Measurements from ENCODE around the gene UTS2R.

The UTS2R gene

DNA sequence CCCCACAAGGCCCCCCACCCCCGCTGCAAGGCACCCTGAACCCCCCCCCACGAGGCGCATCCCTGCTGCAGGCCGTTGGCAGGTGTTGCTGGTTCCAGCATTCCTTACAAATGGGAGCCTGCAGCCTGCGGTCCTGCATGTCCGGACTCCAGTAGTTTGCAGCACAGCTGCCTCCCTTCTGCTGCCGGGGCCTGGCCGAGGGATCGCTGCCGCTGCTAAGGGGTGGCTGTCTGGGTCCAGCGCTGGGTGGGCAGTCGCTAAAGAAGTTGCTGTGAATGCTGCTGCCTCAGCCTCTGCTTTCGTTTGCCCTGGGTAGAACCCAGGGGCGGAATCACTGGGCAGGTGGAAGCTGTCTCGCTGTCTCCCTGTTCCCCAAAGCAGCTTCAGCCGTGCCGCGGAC is 11.8 kb downstream of the UTS2R start:
- no peaks in the 10 kb centered on the region for H3K27me3 ChIP-seq (ENCODE audit: insufficient read depth, low read depth, severe bottlenecking)
- H3K27ac ChIP-seq = peak overlapping the region; percentile 68; the same call in 1 of the 2 replicates
- no peaks in the 10 kb centered on the region for H3K9me3 ChIP-seq (ENCODE audit: severe bottlenecking)
- no peak overlapping the region for H3K4me3 ChIP-seq (ENCODE audit: low read depth, low read length)
- H3K36me3 ChIP-seq = no peaks in the 10 kb centered on the region; the same call in 1 of the 2 replicates
- TF ChIP-seq, protein P1, sequence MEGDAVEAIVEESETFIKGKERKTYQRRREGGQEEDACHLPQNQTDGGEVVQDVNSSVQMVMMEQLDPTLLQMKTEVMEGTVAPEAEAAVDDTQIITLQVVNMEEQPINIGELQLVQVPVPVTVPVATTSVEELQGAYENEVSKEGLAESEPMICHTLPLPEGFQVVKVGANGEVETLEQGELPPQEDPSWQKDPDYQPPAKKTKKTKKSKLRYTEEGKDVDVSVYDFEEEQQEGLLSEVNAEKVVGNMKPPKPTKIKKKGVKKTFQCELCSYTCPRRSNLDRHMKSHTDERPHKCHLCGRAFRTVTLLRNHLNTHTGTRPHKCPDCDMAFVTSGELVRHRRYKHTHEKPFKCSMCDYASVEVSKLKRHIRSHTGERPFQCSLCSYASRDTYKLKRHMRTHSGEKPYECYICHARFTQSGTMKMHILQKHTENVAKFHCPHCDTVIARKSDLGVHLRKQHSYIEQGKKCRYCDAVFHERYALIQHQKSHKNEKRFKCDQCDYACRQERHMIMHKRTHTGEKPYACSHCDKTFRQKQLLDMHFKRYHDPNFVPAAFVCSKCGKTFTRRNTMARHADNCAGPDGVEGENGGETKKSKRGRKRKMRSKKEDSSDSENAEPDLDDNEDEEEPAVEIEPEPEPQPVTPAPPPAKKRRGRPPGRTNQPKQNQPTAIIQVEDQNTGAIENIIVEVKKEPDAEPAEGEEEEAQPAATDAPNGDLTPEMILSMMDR (IDR thresholded peaks at IDR 0.05; ENCODE audit: low read depth, low read length) = no peak
- DNase-seq = no peak

DNA sequence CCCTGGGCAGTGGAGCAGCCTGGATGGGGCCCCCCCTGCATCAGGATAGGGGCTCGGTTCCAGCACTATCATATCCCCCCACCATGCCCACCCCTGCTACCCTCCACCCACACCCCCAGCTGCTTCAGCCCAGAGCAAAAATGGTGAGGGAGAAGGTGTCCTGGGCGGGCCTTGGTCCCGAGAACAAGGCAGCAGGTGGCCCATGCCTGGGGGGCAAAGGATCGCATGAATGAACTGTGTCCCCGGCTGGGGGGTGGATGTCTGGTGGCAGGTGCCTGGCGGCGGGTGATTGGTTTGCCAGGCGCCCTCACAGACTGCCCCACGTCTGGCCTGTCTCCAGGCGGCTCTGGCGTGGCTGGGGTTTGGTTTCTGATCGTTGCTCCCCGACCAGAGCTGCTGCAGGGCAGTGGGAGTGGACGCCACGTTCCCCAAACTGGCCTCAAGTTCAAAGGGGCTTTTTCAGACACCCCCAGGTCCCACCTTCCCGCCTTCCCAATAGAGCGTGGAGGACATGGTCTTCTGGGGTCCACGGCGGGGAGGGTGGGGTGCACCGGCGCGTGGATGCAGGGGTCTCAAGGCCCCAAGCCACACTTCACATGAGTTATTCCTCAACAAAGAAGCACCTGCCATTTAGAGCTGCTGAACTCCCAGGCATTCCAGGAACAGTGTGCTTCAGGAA is 12.6 kb downstream of the UTS2R start:
- DNase-seq = no peak
- H3K27ac ChIP-seq = peak overlapping the region; percentile 68

DNA sequence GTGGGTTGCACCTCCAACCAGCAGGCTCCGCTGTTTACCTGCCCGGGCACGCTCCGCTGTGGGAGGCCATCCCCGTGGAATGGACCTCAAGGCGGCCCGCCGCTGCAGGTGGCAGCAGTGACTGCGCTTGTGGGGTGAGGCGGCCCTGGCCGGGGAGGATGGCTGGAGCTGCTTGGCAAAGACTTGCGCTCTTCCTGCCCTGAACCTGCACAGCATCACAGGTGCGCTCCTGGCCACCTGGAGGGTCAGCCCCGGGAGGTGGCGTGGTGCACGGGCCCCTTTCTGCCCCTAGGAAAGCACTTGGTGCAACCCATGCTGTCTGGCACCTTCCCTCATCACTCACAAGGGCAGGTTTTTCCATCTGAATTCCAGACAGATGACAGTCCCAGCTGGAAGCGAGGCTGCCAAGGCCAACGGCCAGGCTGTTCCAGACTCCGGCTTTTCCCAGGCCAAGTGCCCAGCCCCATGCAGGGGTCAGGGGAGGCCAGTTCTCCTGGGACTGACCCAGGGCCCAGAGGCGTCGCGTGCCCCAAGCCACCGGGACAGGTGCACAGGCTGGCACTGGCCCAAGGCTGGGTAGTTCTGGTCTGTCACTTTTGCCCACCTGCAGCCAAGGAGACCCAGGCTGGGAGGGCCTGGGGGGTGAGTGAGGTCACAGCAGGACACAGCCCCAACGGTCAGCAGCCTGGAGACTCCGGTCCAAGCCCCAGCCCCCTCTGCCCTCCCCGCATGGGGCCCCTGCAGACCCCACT is 13.3 kb downstream of the UTS2R start:
- Histone ChIP-seq H3K27ac (peak overlapping the region; percentile 68), H3K27me3 (ENCODE audit: insufficient read depth, low read depth, severe bottlenecking) (no peaks in the 10 kb centered on the region), H3K4me3 (ENCODE audit: low read depth, low read length) (no peak overlapping the region), H3K36me3 (no peaks in the 10 kb centered on the region; the same call in 1 of the 2 replicates), H3K9me3 (ENCODE audit: severe bottlenecking) (no peaks in the 10 kb centered on the region)
- DNase-seq = peak; percentile 92
- TF ChIP-seq, protein P1 (IDR thresholded peaks at IDR 0.05; ENCODE audit: low read depth, low read length) = peak; percentile 82

More for the DNA sequence above, 12.6 kb downstream of the UTS2R start:
- no peaks in the 10 kb centered on the region; the same call in 1 of the 2 replicates for H3K36me3 ChIP-seq
- no peaks in the 10 kb centered on the region for H3K9me3 ChIP-seq (ENCODE audit: severe bottlenecking)
- TF ChIP-seq, protein P1 (IDR thresholded peaks at IDR 0.05; ENCODE audit: low read depth, low read length) = no peak
- H3K4me3 ChIP-seq (ENCODE audit: low read depth, low read length) = no peak overlapping the region
- no peaks in the 10 kb centered on the region for H3K27me3 ChIP-seq (ENCODE audit: insufficient read depth, low read depth, severe bottlenecking)

DNA sequence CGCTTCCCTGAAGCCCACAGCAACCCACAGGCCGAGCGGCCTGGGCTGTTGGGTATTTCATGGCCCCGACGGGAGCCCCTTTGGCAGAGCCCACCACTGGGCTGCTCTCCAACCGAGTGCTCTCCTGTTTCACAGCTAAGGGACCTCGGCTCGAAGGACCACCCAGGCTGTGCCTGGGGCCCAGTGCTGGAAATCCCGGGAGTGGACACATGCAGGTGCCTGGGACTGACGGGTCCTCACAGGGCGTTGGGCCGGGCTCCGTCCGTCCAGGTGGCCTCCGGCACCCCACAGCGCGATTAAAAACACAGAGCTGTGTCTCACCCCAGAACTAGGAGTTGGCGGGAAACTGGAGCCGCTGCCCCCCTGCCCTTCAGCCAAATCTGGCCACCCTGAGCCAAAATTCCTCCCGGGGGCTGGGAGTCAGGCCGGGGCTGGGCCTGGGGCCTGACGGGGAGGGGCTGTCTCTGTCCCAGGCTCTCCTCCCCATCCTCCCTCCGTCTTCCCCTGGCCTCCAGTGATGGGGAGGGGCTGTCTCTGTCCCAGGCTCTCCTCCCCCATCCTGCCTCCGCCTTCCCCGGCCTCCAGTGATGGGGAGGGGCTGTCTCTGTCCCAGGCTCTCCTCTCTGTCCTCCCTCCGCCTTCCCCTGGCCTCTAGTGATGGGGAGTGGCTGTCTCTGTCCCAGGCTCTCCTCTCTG is 14.1 kb downstream of the UTS2R start:
- peak overlapping the region; percentile 68 for H3K27ac ChIP-seq
- no peak overlapping the region for H3K4me3 ChIP-seq (ENCODE audit: low read depth, low read length)
- no peak for DNase-seq
- peaks cover 2% of the 10 kb centered on the region; the same call in 1 of the 2 replicates for H3K36me3 ChIP-seq
- TF ChIP-seq, protein P1 (IDR thresholded peaks at IDR 0.05; ENCODE audit: low read depth, low read length) = no peak
- H3K27me3 ChIP-seq (ENCODE audit: insufficient read depth, low read depth, severe bottlenecking) = no peaks in the 10 kb centered on the region
- H3K9me3 ChIP-seq (ENCODE audit: severe bottlenecking) = no peaks in the 10 kb centered on the region

DNA sequence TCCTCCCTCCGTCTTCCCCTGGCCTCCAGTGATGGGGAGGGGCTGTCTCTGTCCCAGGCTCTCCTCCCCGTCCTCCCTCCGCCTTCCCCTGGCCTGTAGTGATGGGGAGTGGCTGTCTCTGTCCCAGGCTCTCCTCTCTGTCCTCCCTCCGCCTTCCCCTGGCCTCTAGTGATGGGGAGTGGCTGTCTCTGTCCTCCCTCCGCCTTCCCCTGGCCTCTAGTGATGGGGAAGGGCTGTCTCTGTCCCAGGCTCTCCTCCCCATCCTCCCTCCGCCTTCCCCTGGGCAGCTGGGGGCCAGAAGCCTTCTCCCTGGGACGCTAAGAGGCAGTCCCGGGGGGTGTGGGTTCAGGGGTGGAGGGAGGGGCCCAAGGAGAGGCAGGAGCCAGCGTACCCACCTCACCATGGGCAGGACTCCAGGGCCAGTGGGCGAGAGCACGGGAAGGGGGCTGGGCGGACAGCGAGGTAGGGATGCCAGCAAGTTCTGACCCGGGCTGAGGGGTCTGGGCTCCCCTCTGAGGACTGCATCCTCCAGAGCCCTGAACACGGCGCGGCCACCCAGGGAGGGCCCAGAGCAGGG is 14.8 kb downstream of the UTS2R start:
- no peak for DNase-seq
- TF ChIP-seq, protein P1 (IDR thresholded peaks at IDR 0.05; ENCODE audit: low read depth, low read length) = no peak
- Histone ChIP-seq H3K27ac (peak overlapping the region; percentile 6), H3K4me3 (ENCODE audit: low read depth, low read length) (no peak overlapping the region), H3K27me3 (ENCODE audit: insufficient read depth, low read depth, severe bottlenecking) (no peaks in the 10 kb centered on the region), H3K36me3 (peaks cover 7% of the 10 kb centered on the region), H3K9me3 (ENCODE audit: severe bottlenecking) (no peaks in the 10 kb centered on the region)

Measured in WERI-Rb-1 (cell line).